ENCODE measurements around the gene GANC.
A peak's percentile ranks its signal among the peaks of the same experiment; 100 is the strongest.

The GANC gene

GRCh38 chr15:42367041-42367440, 94.0 kb downstream of the GANC start:
- DNase-seq (ENCODE audit: low read depth) = no peak
- no peak overlapping the region for H3K4me3 ChIP-seq (ENCODE audit: control insufficient read depth, low read depth, low read length)
- TF ChIP-seq CTCF (IDR thresholded peaks at IDR 0.05; ENCODE audit: control insufficient read depth, insufficient read depth, low read depth, low read length, missing control alignments) = no peak

- TF ChIP-seq CTCF (IDR thresholded peaks at IDR 0.05; ENCODE audit: control insufficient read depth, insufficient read depth, low read depth, low read length, missing control alignments) = no peak
- DNase-seq (ENCODE audit: low read depth) = peak; percentile 46
Measured at GRCh38 chr15:42368096-42368495, 95.1 kb downstream of the GANC start.

GRCh38 chr15:42371096-42371495, 98.1 kb downstream of the GANC start:
- H3K4me3 ChIP-seq (ENCODE audit: control insufficient read depth, low read depth, low read length) = no peak overlapping the region
- no peak for DNase-seq (ENCODE audit: low read depth)
- TF ChIP-seq CTCF (IDR thresholded peaks at IDR 0.05; ENCODE audit: control insufficient read depth, insufficient read depth, low read depth, low read length, missing control alignments) = peak; percentile 18

More at GRCh38 chr15:42368096-42368495, 95.1 kb downstream of the GANC start:
- H3K4me3 ChIP-seq (ENCODE audit: control insufficient read depth, low read depth, low read length) = no peak overlapping the region

GRCh38 chr15:42373274-42373673, 100.3 kb downstream of the GANC start:
- no peak for TF ChIP-seq CTCF (IDR thresholded peaks at IDR 0.05; ENCODE audit: control insufficient read depth, insufficient read depth, low read depth, low read length, missing control alignments)
- H3K4me3 ChIP-seq (ENCODE audit: control insufficient read depth, low read depth, low read length) = no peak overlapping the region
- no peak for DNase-seq (ENCODE audit: low read depth)

- no peak for DNase-seq (ENCODE audit: low read depth)
- no peak for TF ChIP-seq CTCF (IDR thresholded peaks at IDR 0.05; ENCODE audit: control insufficient read depth, insufficient read depth, low read depth, low read length, missing control alignments)
Measured at GRCh38 chr15:42373936-42374335, 100.9 kb downstream of the GANC start.

GRCh38 chr15:42374810-42375209, 101.8 kb downstream of the GANC start:
- no peak for DNase-seq (ENCODE audit: low read depth)
- H3K4me3 ChIP-seq (ENCODE audit: control insufficient read depth, low read depth, low read length) = no peak overlapping the region
- TF ChIP-seq CTCF (IDR thresholded peaks at IDR 0.05; ENCODE audit: control insufficient read depth, insufficient read depth, low read depth, low read length, missing control alignments) = no peak

More at GRCh38 chr15:42373936-42374335, 100.9 kb downstream of the GANC start:
- H3K4me3 ChIP-seq (ENCODE audit: control insufficient read depth, low read depth, low read length) = no peak overlapping the region

- no peak for DNase-seq (ENCODE audit: low read depth)
- H3K4me3 ChIP-seq (ENCODE audit: control insufficient read depth, low read depth, low read length) = no peak overlapping the region
- TF ChIP-seq CTCF (IDR thresholded peaks at IDR 0.05; ENCODE audit: control insufficient read depth, insufficient read depth, low read depth, low read length, missing control alignments) = no peak
Measured at GRCh38 chr15:42375252-42375651, 102.3 kb downstream of the GANC start.

Data from AG09309 (cell line).